Measurements from ENCODE around the gene RAB4B. TPM values are rescaled to one million over a fixed set of nuclear protein-coding genes. Genes with fewer than 3 reads are reported as not detected.

The RAB4B gene
- total and polyA plus RNA-seq, 2 experiments from 2014 or later, result 27.4 to 29.0 TPM

GRCh38 chr19:40768869-40769268 is 9.2 kb upstream of the RAB4B start:
- peaks cover 27% of the 10 kb centered on the region for H3F3A ChIP-seq (replicated peaks; ENCODE audit: low read depth)
- H3K4me3 ChIP-seq, result no peak overlapping the region
- no peak for TF ChIP-seq EZH2 (IDR thresholded peaks at IDR 0.05; ENCODE audit: low read depth, unreplicated experiment)
- TF ChIP-seq, protein P1, sequence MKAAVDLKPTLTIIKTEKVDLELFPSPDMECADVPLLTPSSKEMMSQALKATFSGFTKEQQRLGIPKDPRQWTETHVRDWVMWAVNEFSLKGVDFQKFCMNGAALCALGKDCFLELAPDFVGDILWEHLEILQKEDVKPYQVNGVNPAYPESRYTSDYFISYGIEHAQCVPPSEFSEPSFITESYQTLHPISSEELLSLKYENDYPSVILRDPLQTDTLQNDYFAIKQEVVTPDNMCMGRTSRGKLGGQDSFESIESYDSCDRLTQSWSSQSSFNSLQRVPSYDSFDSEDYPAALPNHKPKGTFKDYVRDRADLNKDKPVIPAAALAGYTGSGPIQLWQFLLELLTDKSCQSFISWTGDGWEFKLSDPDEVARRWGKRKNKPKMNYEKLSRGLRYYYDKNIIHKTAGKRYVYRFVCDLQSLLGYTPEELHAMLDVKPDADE (IDR thresholded peaks at IDR 0.05), result no peak
- TF ChIP-seq POLR2AphosphoS5 (IDR thresholded peaks at IDR 0.05; ENCODE audit: low read depth), result no peak
- TF ChIP-seq REST (IDR thresholded peaks at IDR 0.05; ENCODE audit: unreplicated experiment), result no peak
- no peak for TF ChIP-seq ZNF331 (CRISPR knock-in tag; IDR thresholded peaks at IDR 0.05; ENCODE audit: low read depth)
- TF ChIP-seq STAT1 (IDR thresholded peaks at IDR 0.05; ENCODE audit: unreplicated experiment), result no peak
- no peak for TF ChIP-seq JUNB (IDR thresholded peaks at IDR 0.05; ENCODE audit: unreplicated experiment)
- TF ChIP-seq ZNF462 (CRISPR knock-in tag; IDR thresholded peaks at IDR 0.05), result no peak
- TF ChIP-seq ZNF114 (CRISPR knock-in tag; IDR thresholded peaks at IDR 0.05), result no peak
- no peak for TF ChIP-seq CTCF (conservative IDR thresholded peaks at IDR 0.05; ENCODE audit: low read depth in 2 of 2)
- TF ChIP-seq NANOG (IDR thresholded peaks at IDR 0.05; ENCODE audit: borderline replicate concordance), result no peak
- no peak for DNase-seq (ENCODE audit: low spot score)
- ATAC-seq, result no peak
- no peaks in the 10 kb centered on the region for H3K4me1 ChIP-seq (ENCODE audit: insufficient read depth)
- no peak overlapping the region for H3K4me2 ChIP-seq
- H2AFZ ChIP-seq, result no peak overlapping the region
- Mint-ChIP-seq H3K27me3 (ENCODE audit: insufficient read depth, low read depth, poor library complexity) (peaks cover 9% of the 10 kb centered on the region), H3K36me3 (ENCODE audit: low read depth) (peaks cover 50% of the 10 kb centered on the region), H3K9me3 (peaks cover 7% of the 10 kb centered on the region; the same call in 2 of the 3 replicates), H3K27ac (no peak overlapping the region), H3K4me1 (no peaks in the 10 kb centered on the region; the same call in 2 of the 3 replicates), H3K4me3 (no peak overlapping the region)
- no peaks in the 10 kb centered on the region for H3K79me2 ChIP-seq (replicated peaks; ENCODE audit: insufficient read depth)
- H3K27me3 ChIP-seq (ENCODE audit: insufficient read depth), result no peaks in the 10 kb centered on the region
- H3K9me2 ChIP-seq (ENCODE audit: insufficient read depth), result no peaks in the 10 kb centered on the region
- H3K36me3 ChIP-seq (ENCODE audit: insufficient read depth), result peaks cover 20% of the 10 kb centered on the region
- 0 out of 2 replicates have a peak overlapping the region, but pooled peaks have one; percentile 39 for H3K27ac ChIP-seq (ENCODE audit: low read depth)
- peaks cover 9% of the 10 kb centered on the region for H4K20me1 ChIP-seq (replicated peaks; ENCODE audit: insufficient read depth)
